Cardiac fibroblast (primary cell): ENCODE data around the gene ZNF311.
"Not testable (repeated sequence)": the region's sequence is repeated elsewhere in the genome, so short reads cannot be mapped to it uniquely, and the experiment has no call there.

Experiments used
- DNase-seq, 2 donors: peaks; one replicate each; pipeline versions ENCODE4 v3.0.0 to v3.0.0-alpha.2; 2010; ENCODE audit warnings: low read depth in 2 of 2
- H3K4me3 ChIP-seq, 2 donors: replicated peaks in 1 of 2; 1 replicate in 1 of 2; 2 replicates in 1 of 2; pipeline ENCODE4 v1.5.1; 2011; ENCODE audit warnings: low read depth in 2 of 2, low read length in 2 of 2, mild to moderate bottlenecking in 2 of 2, moderate library complexity in 1 of 2
- TF ChIP-seq, protein P1 (sequence below): IDR thresholded peaks from one replicate; pipeline ENCODE4 v1.5.1; 2011; ENCODE audit warnings: low read depth, mild to moderate bottlenecking, low read length, inconsistent platforms

The ZNF311 gene

GRCh38 chr6:28969129-28969528 lies 36.0 kb downstream of the ZNF311 start:
- no peak overlapping the region for H3K4me3 ChIP-seq
- TF ChIP-seq, protein P1, sequence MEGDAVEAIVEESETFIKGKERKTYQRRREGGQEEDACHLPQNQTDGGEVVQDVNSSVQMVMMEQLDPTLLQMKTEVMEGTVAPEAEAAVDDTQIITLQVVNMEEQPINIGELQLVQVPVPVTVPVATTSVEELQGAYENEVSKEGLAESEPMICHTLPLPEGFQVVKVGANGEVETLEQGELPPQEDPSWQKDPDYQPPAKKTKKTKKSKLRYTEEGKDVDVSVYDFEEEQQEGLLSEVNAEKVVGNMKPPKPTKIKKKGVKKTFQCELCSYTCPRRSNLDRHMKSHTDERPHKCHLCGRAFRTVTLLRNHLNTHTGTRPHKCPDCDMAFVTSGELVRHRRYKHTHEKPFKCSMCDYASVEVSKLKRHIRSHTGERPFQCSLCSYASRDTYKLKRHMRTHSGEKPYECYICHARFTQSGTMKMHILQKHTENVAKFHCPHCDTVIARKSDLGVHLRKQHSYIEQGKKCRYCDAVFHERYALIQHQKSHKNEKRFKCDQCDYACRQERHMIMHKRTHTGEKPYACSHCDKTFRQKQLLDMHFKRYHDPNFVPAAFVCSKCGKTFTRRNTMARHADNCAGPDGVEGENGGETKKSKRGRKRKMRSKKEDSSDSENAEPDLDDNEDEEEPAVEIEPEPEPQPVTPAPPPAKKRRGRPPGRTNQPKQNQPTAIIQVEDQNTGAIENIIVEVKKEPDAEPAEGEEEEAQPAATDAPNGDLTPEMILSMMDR, result peak; percentile 4
- DNase-seq, result no peak

GRCh38 chr6:28968476-28968875 lies 36.6 kb downstream of the ZNF311 start:
- no peak overlapping the region for H3K4me3 ChIP-seq
- DNase-seq, result no peak
- TF ChIP-seq, protein P1, result no peak

- TF ChIP-seq, protein P1, result no peak
- DNase-seq, result no peak
- no peak overlapping the region for H3K4me3 ChIP-seq
Observed at GRCh38 chr6:28965706-28966105, 39.4 kb downstream of the ZNF311 start.

DNA sequence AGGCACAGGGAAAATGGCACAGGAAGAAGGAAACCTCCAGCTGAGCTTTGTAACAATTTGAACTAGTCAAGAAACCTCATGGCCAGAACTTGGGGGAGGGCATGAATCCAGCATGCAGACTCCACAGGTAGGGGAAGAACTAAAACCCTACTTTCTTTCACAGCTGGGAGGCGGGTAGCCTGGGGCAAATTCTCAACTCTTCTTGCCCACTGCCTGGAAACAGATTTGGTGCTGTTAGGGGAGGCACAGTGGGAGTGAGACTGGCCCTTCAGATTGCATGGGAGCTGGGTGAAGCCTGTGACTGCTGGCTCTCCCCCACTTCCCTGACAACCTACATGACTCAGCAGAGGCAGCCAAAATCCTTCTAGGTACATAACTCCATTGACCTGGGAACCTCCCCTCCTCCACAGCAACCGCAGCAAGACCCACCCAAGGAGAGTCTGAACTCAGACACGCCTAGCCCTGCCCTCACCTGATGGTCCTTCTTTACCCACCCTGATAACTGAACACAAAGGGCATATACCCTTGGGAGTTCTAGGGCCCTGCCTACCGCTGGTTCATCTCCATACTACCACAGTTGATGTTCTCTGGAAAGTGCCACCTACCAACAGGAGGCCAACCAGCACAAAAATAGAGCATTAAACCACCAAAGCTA lies 44.1 kb downstream of the ZNF311 start:
- no peak for DNase-seq
- no peak overlapping the region for H3K4me3 ChIP-seq
- TF ChIP-seq, protein P1, result no peak

GRCh38 chr6:28958561-28959243 lies 46.4 kb downstream of the ZNF311 start:
- DNase-seq, H3K4me3 ChIP-seq: not testable (repeated sequence)

DNA sequence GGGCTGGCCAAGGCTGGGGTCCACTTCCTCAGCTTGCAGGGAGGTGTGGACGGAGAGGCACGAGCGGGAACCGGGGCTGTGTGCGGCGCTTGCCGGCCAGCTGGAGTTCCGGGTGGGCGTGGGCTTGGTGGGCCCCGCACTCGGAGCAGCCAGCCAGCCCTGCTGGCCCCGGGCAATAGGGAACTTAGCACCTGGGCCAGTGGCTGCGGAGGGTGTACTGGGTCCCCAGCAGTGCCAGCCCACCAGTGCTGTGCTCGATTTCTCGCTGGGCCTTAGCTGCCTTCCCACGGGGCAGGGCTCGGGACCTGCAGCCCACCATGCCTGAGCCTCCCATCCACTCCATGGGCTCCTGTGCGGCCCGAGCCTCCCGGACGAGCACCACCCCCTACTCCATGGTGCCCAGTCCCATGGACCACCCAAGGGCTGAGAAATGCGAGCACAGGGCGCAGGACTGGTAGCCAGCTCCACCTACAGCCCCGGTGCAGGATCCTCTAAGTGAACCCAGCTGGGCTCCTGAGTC lies 47.3 kb downstream of the ZNF311 start:
- not testable (repeated sequence) for DNase-seq, H3K4me3 ChIP-seq

- DNase-seq, result no peak
- H3K4me3 ChIP-seq, result no peak overlapping the region
- TF ChIP-seq, protein P1, result no peak
Observed at GRCh38 chr6:28956331-28956730, 48.8 kb downstream of the ZNF311 start.
